B cell (primary cell): ENCODE data around the gene PLEKHA5. TPM values are rescaled to one million over a fixed set of nuclear protein-coding genes. Genes with fewer than 3 reads are reported as not detected.

ENCODE experiments used
- ATAC-seq: fragments of 200-7000 bp; cut with Tn5 transposase; one replicate; pipeline ENCODE4 v1.10.0; 2021; ENCODE audit warnings: low read depth, mild to moderate bottlenecking, moderate number of reproducible peaks, moderate library complexity
- CTCF ChIA-PET: fragments of 350-600 bp; sonication (Branson Sonifier 250); formaldehyde crosslinking; loops from one replicate; lab custom pipeline; 2021; ENCODE audit warnings: antibody characterized with exemption, inconsistent platforms; lab: Charles Lee
- POLR2A ChIA-PET: fragments of 350-600 bp; sonication (Branson Sonifier 250); formaldehyde crosslinking; loops from one replicate; lab custom pipeline; 2021; ENCODE audit warnings: antibody characterized with exemption; lab: Charles Lee
- DNase-seq: peaks from one replicate; pipeline ENCODE4 v3.0.0; 2013
- H2AFZ ChIP-seq: 2 replicates; pipeline ENCODE4 v1.6.1; 2012; ENCODE audit warnings: mild to moderate bottlenecking, low read depth, low read length; ENCODE audit not compliant: insufficient read depth, poor library complexity, severe bottlenecking
- H3K27ac ChIP-seq, 2 donors: 1 replicate in 1 of 2; 2 replicates in 1 of 2; pipeline ENCODE4 v1.5.1; 2012 to 2013; ENCODE audit warnings: low read length in 2 of 2, mild to moderate bottlenecking in 2 of 2, moderate library complexity in 1 of 2
- H3K27me3 ChIP-seq, 4 experiments: fragments of 200-600 bp in 1 of 4; sonication (generic) in 1 of 4; replicated peaks in 1 of 4; 1 replicate in 2 of 4; 2 replicates in 2 of 4; pipeline versions ENCODE4 v1.6.1 to v1.7.0; 2013 to 2016; ENCODE audit warnings: low read length in 3 of 4, mild to moderate bottlenecking in 2 of 4, mixed read lengths in 1 of 4, moderate library complexity in 1 of 4; ENCODE audit not compliant: insufficient read depth in 4 of 4, control insufficient read depth in 3 of 4; ENCODE audit errors: control extremely low read depth in 1 of 4
- H3K36me3 ChIP-seq, 2 experiments: replicated peaks in 1 of 2; 1 replicate in 1 of 2; 2 replicates in 1 of 2; pipeline versions ENCODE4 v1.6.1 to v1.7.1; 2013; ENCODE audit warnings: low read length in 1 of 2; ENCODE audit not compliant: insufficient read depth in 2 of 2, control insufficient read depth in 1 of 2; ENCODE audit errors: control extremely low read depth in 1 of 2, extremely low read depth in 1 of 2
- H3K4me1 ChIP-seq, 2 donors: fragments of 200-600 bp in 1 of 2; sonication (generic) in 1 of 2; 1 replicate in 1 of 2; 2 replicates in 1 of 2; pipeline versions ENCODE4 v1.5.1 to v1.6.1; 2013 to 2017; ENCODE audit warnings: low read length in 2 of 2; ENCODE audit not compliant: control insufficient read depth in 2 of 2, insufficient read depth in 2 of 2
- H3K4me2 ChIP-seq: replicated peaks from 2 replicates; pipeline ENCODE3; 2012; ENCODE audit warnings: mild to moderate bottlenecking, low read depth, low read length; ENCODE audit not compliant: poor library complexity, severe bottlenecking
- H3K4me3 ChIP-seq, 5 experiments: fragments of 200-600 bp in 1 of 5; sonication (generic) in 1 of 5; 1 replicate in 3 of 5; 2 replicates in 2 of 5; pipeline versions ENCODE4 v1.5.1 to v1.7.0; 2011 to 2016; ENCODE audit warnings: low read length in 4 of 5, mild to moderate bottlenecking in 4 of 5, low read depth in 2 of 5, control low read depth in 1 of 5, moderate library complexity in 1 of 5; ENCODE audit not compliant: insufficient read depth in 1 of 5; ENCODE audit errors: control extremely low read depth in 1 of 5, extremely low read depth in 1 of 5
- H3K79me2 ChIP-seq: fragments of 200-600 bp; sonication (generic); one replicate; pipeline ENCODE4 v1.6.0; 2016; ENCODE audit warnings: low read length; ENCODE audit not compliant: control insufficient read depth, insufficient read depth
- H3K9ac ChIP-seq: fragments of 200-600 bp; sonication (generic); 2 replicates; pipeline ENCODE4 v1.6.1; 2017; ENCODE audit warnings: mild to moderate bottlenecking, low read length, moderate library complexity
- H3K9me3 ChIP-seq, 3 donors: one replicate each; pipeline versions ENCODE4 v1.6.1 to v1.7.1; 2013; ENCODE audit warnings: low read length in 2 of 3; ENCODE audit not compliant: control insufficient read depth in 2 of 3, insufficient read depth in 1 of 3; ENCODE audit errors: control extremely low read depth in 1 of 3
- H4K20me1 ChIP-seq: 2 replicates; pipeline ENCODE4 v1.6.0; 2012; ENCODE audit warnings: mild to moderate bottlenecking, low read length; ENCODE audit not compliant: insufficient read depth, control insufficient read depth, poor library complexity, severe bottlenecking
- H3K27ac Mint-ChIP-seq: one replicate; pipeline ENCODE4 v1.8.0; 2021; ENCODE audit warnings: mixed read lengths
- H3K27me3 Mint-ChIP-seq: one replicate; pipeline ENCODE4 v1.8.0; 2021; ENCODE audit warnings: mixed read lengths
- H3K4me1 Mint-ChIP-seq: one replicate; pipeline ENCODE4 v1.8.0; 2021; ENCODE audit warnings: mixed read lengths
- H3K4me3 Mint-ChIP-seq: one replicate; pipeline ENCODE4 v1.8.0; 2021; ENCODE audit warnings: mixed read lengths
- H3K9me3 Mint-ChIP-seq: one replicate; pipeline ENCODE4 v1.8.0; 2022; ENCODE audit warnings: mixed read lengths; ENCODE audit not compliant: insufficient read depth
- EZH2 ChIP-seq: IDR thresholded peaks from 2 replicates; pipeline ENCODE4 v1.6.1; 2012; ENCODE audit warnings: borderline replicate concordance, low read depth, mild to moderate bottlenecking, moderate library complexity, low read length; ENCODE audit not compliant: insufficient read depth, poor library complexity, severe bottlenecking
- WGBS: methylation state at CpG from one replicate; pipeline ENCODE4 v1.1.5; 2013; ENCODE audit warnings: missing lambda C conversion rate; ENCODE audit not compliant: insufficient coverage; 5-methylcytosine and 5-hydroxymethylcytosine counted together
- intact Hi-C: fragments of 100-400 bp; cut with micrococcal nuclease; formaldehyde crosslinking; loops from one replicate; pipeline ENCODE4 v1.10.0; 2022
- polyA plus RNA-seq: library from polyadenylated mRNA; depleted of rRNA; stranded (reverse); fragments of >200 nt; gene quantifications from 2 replicates; pipeline ENCODE4 v1.2.3, GENCODE V29; 2012
- total RNA-seq, 2 donors: library from RNA; stranded (reverse); fragments of 120-200 nt in 1 of 2; gene quantifications; 1 replicate in 1 of 2; 2 replicates in 1 of 2; pipeline versions ENCODE4 v1.2.3 to v1.2.4, GENCODE V29; 2013 to 2022
- TF ChIP-seq, protein P1 (sequence below): fragments of 200-600 bp; IDR thresholded peaks from one replicate; pipeline ENCODE4 v1.8.0; 2022; ENCODE audit warnings: antibody characterized with exemption, mild to moderate bottlenecking

The PLEKHA5 gene
- total and polyA plus RNA-seq, 2 donors (not counting 1 experiment from before 2014, with no cell fraction given), result 0.03 to 0.22 TPM

DNA sequence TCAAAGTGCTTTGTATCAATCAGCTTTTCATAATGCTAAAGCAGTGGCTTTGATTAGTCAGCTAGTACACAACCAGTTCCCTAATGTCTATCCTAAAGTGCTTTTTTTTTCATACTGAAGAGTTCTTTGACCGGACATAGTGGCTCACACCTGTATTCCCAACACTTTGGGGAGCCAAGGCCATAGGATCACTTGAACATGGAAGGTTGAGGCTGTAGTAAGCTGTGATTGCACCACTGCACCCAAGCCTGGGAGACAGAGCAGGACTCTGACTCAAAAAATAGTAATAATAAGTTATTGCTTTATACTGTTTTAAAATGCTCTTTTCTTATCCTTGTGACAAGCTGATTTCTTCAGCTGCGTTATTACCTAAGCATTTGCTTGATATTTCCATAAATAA, 155.1 kb downstream of the PLEKHA5 start:
- Mint-ChIP-seq H3K4me3 (no peak overlapping the region), H3K4me1 (no peaks in the 10 kb centered on the region), H3K27me3 (no peaks in the 10 kb centered on the region), H3K27ac (no peak overlapping the region), H3K9me3 (no peaks in the 10 kb centered on the region)
- ChIA-PET CTCF (interaction anchor here (0.7 kb wide), 1 partner anchor 11 kb away, joined by 3 read pairs; no protein-coding TSS in a partner anchor), POLR2A (no interaction called here)
- H3K36me3 ChIP-seq, result no peaks in the 10 kb centered on the region
- H3K9ac ChIP-seq, result no peak overlapping the region
- no CpG with 5 or more reads among the region's 2 CpGs for WGBS
- no peaks in the 10 kb centered on the region for H3K27me3 ChIP-seq
- intact Hi-C loops, result no loop called here
- DNase-seq (no peak), ATAC-seq (no peak)
- H4K20me1 ChIP-seq, result no peaks in the 10 kb centered on the region
- no peak overlapping the region for H3K27ac ChIP-seq
- H3K79me2 ChIP-seq, result no peaks in the 10 kb centered on the region
- H3K9me3 ChIP-seq, result no peaks in the 10 kb centered on the region
- H2AFZ ChIP-seq, result no peak overlapping the region
- H3K4me1 ChIP-seq, result no peaks in the 10 kb centered on the region
- H3K4me3 ChIP-seq, result no peak overlapping the region
- TF ChIP-seq EZH2, result no peak
- TF ChIP-seq, protein P1, sequence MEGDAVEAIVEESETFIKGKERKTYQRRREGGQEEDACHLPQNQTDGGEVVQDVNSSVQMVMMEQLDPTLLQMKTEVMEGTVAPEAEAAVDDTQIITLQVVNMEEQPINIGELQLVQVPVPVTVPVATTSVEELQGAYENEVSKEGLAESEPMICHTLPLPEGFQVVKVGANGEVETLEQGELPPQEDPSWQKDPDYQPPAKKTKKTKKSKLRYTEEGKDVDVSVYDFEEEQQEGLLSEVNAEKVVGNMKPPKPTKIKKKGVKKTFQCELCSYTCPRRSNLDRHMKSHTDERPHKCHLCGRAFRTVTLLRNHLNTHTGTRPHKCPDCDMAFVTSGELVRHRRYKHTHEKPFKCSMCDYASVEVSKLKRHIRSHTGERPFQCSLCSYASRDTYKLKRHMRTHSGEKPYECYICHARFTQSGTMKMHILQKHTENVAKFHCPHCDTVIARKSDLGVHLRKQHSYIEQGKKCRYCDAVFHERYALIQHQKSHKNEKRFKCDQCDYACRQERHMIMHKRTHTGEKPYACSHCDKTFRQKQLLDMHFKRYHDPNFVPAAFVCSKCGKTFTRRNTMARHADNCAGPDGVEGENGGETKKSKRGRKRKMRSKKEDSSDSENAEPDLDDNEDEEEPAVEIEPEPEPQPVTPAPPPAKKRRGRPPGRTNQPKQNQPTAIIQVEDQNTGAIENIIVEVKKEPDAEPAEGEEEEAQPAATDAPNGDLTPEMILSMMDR, result no peak
- no peak overlapping the region for H3K4me2 ChIP-seq

DNA sequence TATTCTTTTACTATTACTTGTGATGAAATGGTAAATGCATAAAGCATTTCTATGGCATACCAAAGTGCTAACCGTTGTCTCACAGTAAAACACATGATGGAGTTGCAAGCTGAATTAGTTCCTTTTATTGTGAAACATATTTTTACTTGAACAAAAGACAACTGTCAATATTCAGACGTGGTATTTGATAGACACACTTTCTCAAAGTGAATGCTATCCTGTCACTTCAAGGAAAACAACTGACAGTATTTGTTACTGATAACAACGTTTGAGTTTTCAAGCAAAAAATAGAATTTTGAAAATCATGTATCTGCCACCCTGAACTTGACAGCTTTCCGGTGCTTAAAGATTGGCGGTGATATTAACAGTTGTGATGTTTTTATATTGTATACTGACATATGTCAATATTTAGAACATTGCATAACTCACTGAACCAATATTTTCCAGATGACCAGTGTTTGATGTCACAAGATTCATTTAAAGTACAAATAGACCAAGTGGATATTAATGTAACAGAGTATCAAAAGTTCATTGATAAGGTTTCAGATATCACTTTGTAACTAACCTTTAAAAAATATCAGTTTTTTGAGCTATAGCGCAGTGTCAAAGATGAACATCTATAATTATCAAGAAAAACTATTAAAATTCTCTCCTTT, 156.4 kb downstream of the PLEKHA5 start:
- H3K9ac ChIP-seq, result no peak overlapping the region
- H3K27ac ChIP-seq, result no peak overlapping the region
- no peaks in the 10 kb centered on the region for H3K36me3 ChIP-seq
- no peaks in the 10 kb centered on the region for H3K9me3 ChIP-seq
- WGBS, result no CpG with 5 or more reads among the region's 6 CpGs
- no peak for ATAC-seq
- Mint-ChIP-seq H3K4me3 (no peak overlapping the region), H3K4me1 (no peaks in the 10 kb centered on the region), H3K9me3 (no peaks in the 10 kb centered on the region), H3K27ac (no peak overlapping the region), H3K27me3 (no peaks in the 10 kb centered on the region)
- CTCF ChIA-PET, result no interaction called here
- H3K4me2 ChIP-seq, result no peak overlapping the region
- no peaks in the 10 kb centered on the region for H4K20me1 ChIP-seq
- no peak for DNase-seq
- H3K79me2 ChIP-seq, result no peaks in the 10 kb centered on the region
- H3K27me3 ChIP-seq, result no peaks in the 10 kb centered on the region
- no peak overlapping the region for H2AFZ ChIP-seq
- POLR2A ChIA-PET, result no interaction called here
- intact Hi-C loops, result no loop called here
- no peaks in the 10 kb centered on the region for H3K4me1 ChIP-seq
- no peak for TF ChIP-seq EZH2
- TF ChIP-seq, protein P1, result no peak
- H3K4me3 ChIP-seq, result no peak overlapping the region
